GM19463 (cell line): ENCODE data around the gene CSPG4.
A peak's percentile ranks its signal among the peaks of the same experiment; 100 is the strongest.
"Not testable (repeated sequence)": the region's sequence is repeated elsewhere in the genome, so short reads cannot be mapped to it uniquely, and the experiment has no call there.

Experiments
- ATAC-seq: cut with Tn5 transposase; IDR thresholded peaks from one replicate; pipeline ENCODE4 v1.9.1; 2021; ENCODE audit warnings: mild to moderate bottlenecking, moderate library complexity; ENCODE audit not compliant: unreplicated experiment

The CSPG4 gene

GRCh38 chr15:75649848-75650247 lies 62.8 kb downstream of the CSPG4 start:
- ATAC-seq: no peak

- no peak for ATAC-seq
Observed at GRCh38 chr15:75649045-75649761, 63.4 kb downstream of the CSPG4 start.

- ATAC-seq: no peak
Observed at GRCh38 chr15:75648156-75649000, 64.3 kb downstream of the CSPG4 start.

DNA sequence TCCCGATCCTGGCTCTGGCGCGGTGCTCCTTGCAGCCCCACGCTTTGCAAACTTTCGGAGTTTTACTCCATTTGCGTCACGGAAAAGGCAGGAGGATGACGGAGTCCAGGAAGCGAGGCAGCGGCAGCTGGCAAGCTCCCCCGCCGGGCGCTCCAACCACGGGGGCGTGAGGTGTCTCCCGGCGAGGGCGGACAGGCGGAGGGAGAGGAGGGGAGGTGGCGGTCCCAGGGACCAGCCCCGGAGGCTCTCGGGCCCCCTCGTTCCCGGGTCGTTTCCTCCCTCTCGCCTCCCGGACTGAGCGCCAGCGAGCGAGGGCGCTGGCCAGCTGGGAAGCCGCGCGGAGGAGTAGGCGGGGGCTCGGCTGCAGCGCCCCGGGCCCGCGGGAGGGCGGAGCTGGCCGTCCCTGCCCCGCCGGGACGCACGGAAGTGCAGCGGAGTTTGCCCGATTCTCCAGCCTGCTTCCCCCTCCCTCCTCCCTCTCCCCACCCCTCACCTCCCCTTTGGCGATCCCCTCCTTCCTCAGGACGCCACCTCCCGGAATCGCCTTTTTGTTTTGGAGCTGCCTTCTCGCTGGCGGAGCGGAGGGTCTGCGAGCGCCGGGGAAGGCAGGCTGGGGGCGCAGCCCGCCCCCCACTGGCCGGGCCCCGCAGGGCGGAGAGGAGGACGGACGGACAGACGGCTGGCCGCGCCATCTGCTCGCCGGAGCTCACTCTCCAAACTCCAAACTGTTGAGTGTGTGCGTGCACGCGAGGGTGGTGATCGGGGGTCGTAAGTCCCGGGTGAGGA lies 65.1 kb downstream of the CSPG4 start, which contains the start of gene SNX33:
Gene SNX33 (plus strand): TSS at position 543 of the 786 bp plus-strand sequence. CDS start 1,191 bp downstream, outside the sequence.
- ATAC-seq: no peak

DNA sequence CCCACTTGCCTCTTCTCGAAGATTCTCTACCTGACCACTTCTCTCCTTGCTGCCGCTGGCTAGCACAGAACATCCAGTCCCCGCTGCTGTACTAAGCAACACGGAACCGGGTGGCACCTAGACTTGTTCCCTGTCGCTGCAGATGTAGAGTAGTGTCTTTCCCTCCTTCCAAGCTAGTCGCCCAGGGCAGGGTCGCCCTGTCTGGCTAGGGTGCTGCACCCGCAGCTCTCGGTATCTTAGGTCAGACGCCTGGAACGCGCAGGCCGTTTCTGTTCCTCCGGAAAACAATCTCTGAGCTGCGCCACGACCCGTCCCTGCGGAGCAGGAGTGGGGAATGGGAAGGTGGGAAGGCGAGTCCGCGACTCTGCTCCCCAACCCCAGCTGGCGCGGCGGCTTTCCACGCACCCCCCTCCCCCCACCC lies 65.7 kb downstream of the CSPG4 start:
- no peak for ATAC-seq

DNA sequence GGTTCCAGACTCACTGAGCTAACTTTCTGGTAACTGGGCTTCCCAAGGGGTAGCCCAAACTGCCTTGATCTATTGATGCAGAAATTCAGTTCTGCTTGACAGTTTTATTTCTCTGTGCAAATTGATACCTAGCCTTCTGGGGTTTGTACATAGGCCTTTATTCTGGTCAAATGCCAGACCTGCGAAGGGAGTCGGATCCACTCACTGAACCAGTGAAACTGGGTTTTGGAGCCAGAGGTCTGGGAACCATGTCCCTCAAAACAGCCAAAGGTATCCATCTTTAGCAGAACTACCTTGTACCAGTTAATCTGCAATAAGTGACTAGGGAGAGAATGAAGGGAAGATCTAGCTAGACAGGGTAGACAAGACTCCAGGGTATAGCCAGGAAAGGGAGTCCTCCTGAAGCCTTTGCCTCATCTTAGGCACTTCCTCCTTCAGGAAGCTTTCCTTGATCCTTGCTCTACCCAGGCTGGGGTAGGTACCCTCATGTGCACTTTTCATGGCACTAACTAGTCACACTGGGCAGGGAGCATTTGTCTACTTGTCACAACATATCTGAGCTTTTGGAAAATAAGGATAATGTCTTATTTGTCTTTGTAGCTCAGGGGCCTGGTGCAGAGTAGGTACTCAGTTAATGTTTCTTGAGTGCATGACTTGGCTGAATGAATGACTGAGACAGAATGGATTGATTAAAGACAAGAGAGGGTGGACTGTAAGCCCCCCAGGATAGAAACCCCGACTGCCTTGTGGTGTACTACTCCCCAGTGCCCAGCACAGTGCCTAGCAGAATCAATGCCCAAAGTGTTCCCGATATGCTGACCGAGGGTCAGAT lies 66.3 kb downstream of the CSPG4 start:
- ATAC-seq: no peak

- no peak for ATAC-seq
Observed at GRCh38 chr15:75644376-75644775, 68.3 kb downstream of the CSPG4 start.

GRCh38 chr15:75641603-75642002 lies 71.0 kb downstream of the CSPG4 start:
- no peak for ATAC-seq

- no peak for ATAC-seq
Observed at GRCh38 chr15:75641179-75641503, 71.5 kb downstream of the CSPG4 start.

- peak; percentile 20 for ATAC-seq
Observed at GRCh38 chr15:75640483-75641178, 72.0 kb downstream of the CSPG4 start.

GRCh38 chr15:75639709-75640482 lies 72.8 kb downstream of the CSPG4 start, which contains the start of gene IMP3:
Gene IMP3 (minus strand): TSS chr15:75640224. CDS start chr15:75640168, 56 bp downstream.
- ATAC-seq: peak; percentile 93

DNA sequence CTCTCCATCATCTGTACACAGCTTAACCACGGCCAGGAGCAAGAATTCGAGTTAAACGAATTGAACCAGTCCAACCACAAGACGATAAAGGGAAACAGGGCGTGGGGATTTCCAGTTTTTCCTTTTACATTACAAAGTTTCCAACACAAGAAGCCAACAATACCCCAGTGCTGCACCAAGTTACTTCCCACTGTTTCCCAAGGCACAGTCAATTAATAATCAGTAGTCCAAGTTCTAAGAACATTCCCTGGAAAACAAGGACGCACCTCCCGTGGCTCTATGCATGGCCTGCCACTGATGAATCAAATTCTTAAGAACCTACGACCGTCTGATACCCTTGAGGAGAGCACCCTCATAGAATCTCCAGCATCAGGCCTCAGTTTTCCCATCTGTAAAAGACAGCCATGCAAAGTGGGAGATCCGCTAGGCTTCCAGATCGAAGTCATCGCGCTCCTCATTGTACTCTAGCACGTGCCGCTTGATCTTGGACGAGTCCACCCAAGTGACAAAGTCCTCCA lies 73.4 kb downstream of the CSPG4 start:
- ATAC-seq: no peak

DNA sequence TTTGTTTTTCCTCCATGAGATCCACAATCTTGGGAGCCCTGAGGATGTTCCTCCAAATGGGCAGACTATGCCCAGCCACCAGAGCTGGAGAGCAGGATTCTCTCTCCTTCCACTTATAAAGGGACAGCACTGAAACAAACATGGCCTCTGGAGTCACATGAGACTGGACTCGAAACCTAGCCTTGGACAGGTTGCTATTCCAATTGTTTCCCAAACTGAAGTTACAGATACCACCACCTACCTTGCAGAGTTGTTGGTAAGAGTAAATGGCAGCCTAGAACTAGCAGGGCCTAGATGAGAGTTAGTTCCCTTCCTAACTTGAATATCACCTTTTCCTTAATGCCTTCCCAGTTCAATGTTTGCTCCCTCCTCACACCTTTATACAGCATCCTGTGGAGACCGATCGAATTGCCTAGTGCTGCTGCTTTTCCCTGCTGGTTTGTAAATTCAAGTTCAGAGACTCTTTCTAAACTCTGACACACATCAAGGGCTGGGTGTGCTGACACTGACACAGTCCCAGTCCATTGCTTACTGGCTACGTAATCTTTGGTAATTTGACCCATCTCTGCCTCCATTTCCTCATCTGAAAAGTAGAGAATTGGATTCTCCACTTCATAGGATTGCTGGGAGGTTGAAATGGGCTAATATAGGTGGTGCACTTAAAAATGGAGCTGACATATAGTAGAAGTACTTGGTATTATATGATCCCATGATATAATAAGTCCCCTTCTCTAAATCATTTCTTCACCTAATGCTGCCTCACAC lies 75.2 kb downstream of the CSPG4 start:
- no peak for ATAC-seq

DNA sequence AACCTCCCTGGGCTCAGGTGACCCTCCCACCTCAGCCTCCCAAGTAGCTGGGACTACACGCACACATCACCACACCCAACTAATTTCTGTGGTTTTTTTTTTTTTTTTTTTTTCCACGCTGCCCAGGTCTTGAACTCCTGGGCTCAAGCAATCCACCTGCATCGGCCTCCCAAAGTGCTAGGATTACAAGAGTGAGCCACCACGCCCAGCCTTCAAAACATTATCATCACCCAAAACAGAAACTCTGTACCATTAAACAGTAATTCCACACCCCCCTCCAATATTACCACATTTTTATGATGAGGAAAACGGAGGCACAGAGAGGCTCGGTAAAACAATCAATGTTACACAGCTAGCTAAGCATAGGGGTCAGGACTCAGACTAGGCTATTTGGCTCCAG lies 76.6 kb downstream of the CSPG4 start:
- no peak for ATAC-seq

- not testable (repeated sequence) for ATAC-seq
Observed at GRCh38 chr15:75633922-75634321, 78.7 kb downstream of the CSPG4 start.

GRCh38 chr15:75631935-75632334 lies 80.7 kb downstream of the CSPG4 start:
- no peak for ATAC-seq

DNA sequence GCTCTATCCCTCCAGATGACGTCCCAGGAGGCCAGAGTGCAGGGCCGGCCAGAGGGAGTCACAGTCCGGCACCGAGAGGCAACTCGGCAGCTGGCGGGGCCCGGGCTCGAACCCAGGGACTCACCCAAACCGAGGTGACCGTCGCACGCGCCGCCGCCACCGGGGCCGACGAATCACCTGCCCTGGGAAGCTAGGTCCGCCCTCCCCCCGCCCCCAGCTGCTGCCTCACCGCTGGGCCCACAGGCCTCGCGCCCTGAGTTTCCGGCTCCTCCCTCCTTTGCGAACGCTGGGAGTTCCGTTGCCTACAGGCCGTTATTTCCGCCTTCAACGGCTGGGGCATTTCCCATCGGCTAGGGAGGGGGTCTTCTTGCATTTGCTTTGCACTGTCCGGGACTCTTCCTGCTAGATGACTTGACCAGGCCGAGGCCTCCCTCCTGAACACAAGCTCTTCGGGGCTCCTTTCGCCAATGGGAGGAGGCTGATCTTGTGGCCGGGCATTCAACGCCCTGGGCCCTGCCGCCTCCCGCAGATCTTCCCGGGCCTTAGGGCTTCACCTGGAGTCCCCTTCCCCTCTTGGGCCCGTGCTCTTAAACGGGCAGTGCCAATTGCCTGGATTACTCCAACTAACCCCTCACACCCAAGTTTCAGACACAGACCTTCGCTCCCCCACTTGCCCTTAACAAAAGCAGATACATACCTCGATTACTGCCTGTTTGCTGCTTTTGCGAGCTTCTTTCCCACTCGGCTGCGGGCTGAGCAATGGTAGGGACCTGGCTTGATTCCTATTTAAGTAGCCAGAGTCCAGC lies 86.9 kb downstream of the CSPG4 start, which contains the start of gene SNUPN:
Gene SNUPN (minus strand): TSS at position 184 of the 806 bp plus-strand sequence. CDS start 4,674 bp downstream, outside the sequence.
- ATAC-seq: peak; percentile 86
